Parathyroid adenoma (tissue), 2 donors: Measurements from ENCODE around the gene USP48.

Experiments used
- H2AFZ ChIP-seq: fragments of 300-600 bp; sonication (generic); one replicate; pipeline ENCODE4 v1.7.0; 2017; ENCODE audit warnings: antibody characterized with exemption, mild to moderate bottlenecking
- H3K27ac ChIP-seq: fragments of 300-600 bp; sonication (generic); one replicate; pipeline ENCODE4 v1.7.0; 2017
- H3K27me3 ChIP-seq: fragments of 300-600 bp; sonication (generic); one replicate; pipeline ENCODE4 v1.7.0; 2017; ENCODE audit warnings: low read length; ENCODE audit not compliant: control insufficient read depth, insufficient read depth
- H3K36me3 ChIP-seq: fragments of 300-600 bp; sonication (generic); one replicate; pipeline ENCODE4 v1.7.0; 2017; ENCODE audit warnings: low read length; ENCODE audit not compliant: control insufficient read depth, insufficient read depth
- H3K4me1 ChIP-seq: fragments of 300-600 bp; sonication (generic); one replicate; pipeline ENCODE4 v1.7.0; 2017; ENCODE audit warnings: control low read depth
- H3K4me2 ChIP-seq: fragments of 300-600 bp; sonication (generic); one replicate; pipeline ENCODE4 v1.7.0; 2017; ENCODE audit warnings: low read length
- H3K4me3 ChIP-seq: fragments of 300-600 bp; sonication (generic); one replicate; pipeline ENCODE4 v1.7.0; 2017; ENCODE audit warnings: low read depth, low read length
- H3K79me2 ChIP-seq: fragments of 300-600 bp; sonication (generic); one replicate; pipeline ENCODE4 v1.7.0; 2017; ENCODE audit warnings: control low read depth
- H3K9ac ChIP-seq: fragments of 300-600 bp; sonication (generic); one replicate; pipeline ENCODE4 v1.7.0; 2017; ENCODE audit warnings: mild to moderate bottlenecking
- H3K9me3 ChIP-seq: fragments of 300-600 bp; sonication (generic); one replicate; pipeline ENCODE4 v1.7.0; 2017; ENCODE audit warnings: low read length; ENCODE audit not compliant: control insufficient read depth
- TF ChIP-seq, protein P1 (sequence below): fragments of 300-600 bp; sonication (generic); IDR thresholded peaks from one replicate; pipeline ENCODE4 v1.7.0; 2017; ENCODE audit warnings: antibody characterized with exemption, mild to moderate bottlenecking
- donor health status: primary hyperparathyroidism.

The USP48 gene

DNA sequence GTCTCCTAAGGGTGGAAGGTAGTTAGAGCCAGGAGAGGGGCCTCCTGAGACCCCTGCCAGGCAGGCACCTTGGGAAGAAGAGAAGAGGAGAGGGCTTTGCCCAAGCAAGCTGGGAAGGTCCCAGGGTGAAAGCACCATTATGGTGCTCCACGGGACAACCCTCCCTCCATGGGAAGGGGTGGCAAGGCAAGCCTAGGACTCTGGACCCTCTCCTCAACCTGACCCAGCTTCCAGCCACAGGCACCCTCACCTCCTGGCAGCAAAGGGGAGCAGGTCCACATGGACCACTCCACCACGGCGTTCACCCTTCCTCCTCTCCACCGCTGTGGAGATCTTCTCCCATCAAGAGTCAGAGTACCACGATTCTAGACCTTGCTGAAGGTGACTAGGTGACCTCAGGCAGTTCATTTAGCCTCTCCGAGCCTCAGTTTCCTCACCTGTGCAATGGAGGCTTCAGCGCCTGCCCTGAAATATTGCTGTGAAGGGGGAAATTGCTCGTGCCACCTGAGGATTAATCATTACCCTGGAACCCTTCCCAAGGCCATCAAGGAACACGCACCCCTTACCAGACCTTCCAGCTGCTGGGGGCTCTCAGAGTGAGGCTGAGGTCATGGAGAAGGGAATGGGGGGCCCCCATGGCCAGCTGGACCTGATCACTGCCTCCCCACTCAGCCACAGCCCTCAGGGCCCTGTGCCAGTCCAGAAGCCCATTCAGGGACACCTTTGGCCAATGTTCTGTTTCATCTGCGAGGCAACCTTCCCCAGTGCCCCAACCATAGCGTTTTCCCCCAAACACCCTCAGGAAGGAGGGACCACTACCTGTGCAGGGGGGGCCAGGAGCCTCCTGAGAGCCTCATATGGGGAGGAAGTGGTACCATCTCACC is 115.4 kb downstream of the USP48 start:
- TF ChIP-seq, protein P1, sequence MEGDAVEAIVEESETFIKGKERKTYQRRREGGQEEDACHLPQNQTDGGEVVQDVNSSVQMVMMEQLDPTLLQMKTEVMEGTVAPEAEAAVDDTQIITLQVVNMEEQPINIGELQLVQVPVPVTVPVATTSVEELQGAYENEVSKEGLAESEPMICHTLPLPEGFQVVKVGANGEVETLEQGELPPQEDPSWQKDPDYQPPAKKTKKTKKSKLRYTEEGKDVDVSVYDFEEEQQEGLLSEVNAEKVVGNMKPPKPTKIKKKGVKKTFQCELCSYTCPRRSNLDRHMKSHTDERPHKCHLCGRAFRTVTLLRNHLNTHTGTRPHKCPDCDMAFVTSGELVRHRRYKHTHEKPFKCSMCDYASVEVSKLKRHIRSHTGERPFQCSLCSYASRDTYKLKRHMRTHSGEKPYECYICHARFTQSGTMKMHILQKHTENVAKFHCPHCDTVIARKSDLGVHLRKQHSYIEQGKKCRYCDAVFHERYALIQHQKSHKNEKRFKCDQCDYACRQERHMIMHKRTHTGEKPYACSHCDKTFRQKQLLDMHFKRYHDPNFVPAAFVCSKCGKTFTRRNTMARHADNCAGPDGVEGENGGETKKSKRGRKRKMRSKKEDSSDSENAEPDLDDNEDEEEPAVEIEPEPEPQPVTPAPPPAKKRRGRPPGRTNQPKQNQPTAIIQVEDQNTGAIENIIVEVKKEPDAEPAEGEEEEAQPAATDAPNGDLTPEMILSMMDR = no peak
- no peak overlapping the region for H3K27ac ChIP-seq
- H3K4me1 ChIP-seq = no peaks in the 10 kb centered on the region
- H3K9me3 ChIP-seq = no peaks in the 10 kb centered on the region
- H3K79me2 ChIP-seq = no peaks in the 10 kb centered on the region
- H3K27me3 ChIP-seq = no peaks in the 10 kb centered on the region
- H3K9ac ChIP-seq = no peak overlapping the region
- H3K4me3 ChIP-seq = no peak overlapping the region
- no peak overlapping the region for H3K4me2 ChIP-seq
- H2AFZ ChIP-seq = no peak overlapping the region
- no peaks in the 10 kb centered on the region for H3K36me3 ChIP-seq

DNA sequence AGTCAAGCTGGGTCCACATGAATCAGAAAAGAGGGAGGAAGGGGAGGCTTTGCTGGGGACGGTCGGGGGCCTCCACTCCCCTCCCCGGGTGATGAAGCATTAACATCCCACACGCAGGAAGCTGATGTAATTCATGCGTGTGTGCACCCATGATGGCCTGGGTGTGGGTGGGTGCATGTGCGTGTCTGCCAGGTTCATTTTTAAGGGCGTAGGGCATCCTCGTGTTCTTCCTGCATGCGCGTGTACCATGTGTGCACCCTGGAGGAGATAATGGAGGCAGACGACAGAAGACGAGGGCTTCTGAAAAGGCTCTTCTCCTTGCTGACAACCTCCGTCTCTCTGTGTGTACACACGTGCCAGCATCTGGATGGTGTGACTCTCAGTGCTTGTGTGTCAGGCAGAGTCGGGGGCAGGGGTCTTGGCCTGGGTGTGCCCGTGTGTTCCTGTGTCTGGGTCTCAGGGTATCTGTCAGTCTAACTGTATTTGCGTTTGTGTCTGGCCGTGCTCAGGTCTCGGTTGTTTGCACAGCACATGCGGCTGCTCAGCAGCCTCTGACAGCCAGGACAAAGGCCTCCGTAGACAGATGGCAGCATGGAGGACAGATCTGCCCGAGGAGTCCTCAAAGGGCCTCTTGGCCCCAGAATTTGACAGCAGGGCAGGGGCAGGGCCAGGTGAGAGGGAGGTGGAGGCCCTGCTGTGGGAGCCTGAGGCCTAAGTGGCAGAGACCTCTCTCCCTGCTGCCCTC is 116.2 kb downstream of the USP48 start:
- Histone ChIP-seq H2AFZ (no peak overlapping the region), H3K9me3 (no peaks in the 10 kb centered on the region), H3K79me2 (no peaks in the 10 kb centered on the region), H3K4me1 (no peaks in the 10 kb centered on the region), H3K36me3 (no peaks in the 10 kb centered on the region), H3K9ac (no peak overlapping the region), H3K27ac (no peak overlapping the region), H3K27me3 (no peaks in the 10 kb centered on the region), H3K4me3 (no peak overlapping the region), H3K4me2 (no peak overlapping the region)
- TF ChIP-seq, protein P1 = no peak

DNA sequence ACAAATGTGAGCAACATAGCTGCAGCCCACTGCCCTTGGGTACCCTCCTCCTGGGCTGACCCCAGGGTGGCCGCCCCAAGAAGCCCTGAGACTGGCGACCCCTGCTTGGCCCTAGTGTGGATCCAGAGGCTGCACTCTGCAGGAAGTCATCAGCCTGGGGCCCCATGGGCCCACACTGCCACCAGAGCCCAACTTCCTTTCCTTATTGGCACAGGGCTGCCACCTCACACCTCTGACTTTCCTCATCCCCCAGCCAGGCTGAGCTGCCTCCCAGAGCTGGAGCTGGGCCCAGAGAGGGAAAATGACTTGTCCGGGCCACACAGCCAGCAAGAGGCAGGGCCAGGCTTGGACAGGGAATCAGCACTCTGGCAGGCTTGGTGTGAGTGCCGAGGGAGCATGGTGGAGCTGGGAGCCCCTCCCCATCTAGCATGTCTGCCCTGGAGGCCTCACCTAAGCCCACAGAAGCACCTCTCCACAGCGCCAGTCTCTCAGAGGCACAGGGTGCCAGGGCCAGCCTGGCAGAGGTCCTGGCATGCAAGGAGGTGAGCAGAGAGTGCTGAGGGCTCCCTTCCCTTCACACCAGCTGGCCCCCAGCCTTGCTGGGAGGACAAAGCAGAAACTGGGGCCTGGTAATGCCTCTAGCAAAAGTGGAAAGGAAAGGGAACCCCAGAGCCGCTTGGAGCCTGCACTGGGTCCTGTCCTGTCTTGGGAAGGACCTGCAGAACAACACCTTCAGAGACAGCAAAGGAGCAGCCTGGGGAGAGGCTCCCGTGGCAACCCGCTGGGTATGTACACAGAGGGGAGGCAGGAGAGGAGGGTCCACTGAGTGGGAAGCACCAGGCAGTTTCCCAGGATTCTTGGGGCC is 117.0 kb downstream of the USP48 start:
- H3K27me3 ChIP-seq = no peaks in the 10 kb centered on the region
- no peak overlapping the region for H3K27ac ChIP-seq
- no peaks in the 10 kb centered on the region for H3K9me3 ChIP-seq
- no peak overlapping the region for H3K9ac ChIP-seq
- TF ChIP-seq, protein P1 = no peak
- H2AFZ ChIP-seq = no peak overlapping the region
- H3K79me2 ChIP-seq = no peaks in the 10 kb centered on the region
- no peak overlapping the region for H3K4me2 ChIP-seq
- H3K4me3 ChIP-seq = no peak overlapping the region
- no peaks in the 10 kb centered on the region for H3K36me3 ChIP-seq
- no peaks in the 10 kb centered on the region for H3K4me1 ChIP-seq

DNA sequence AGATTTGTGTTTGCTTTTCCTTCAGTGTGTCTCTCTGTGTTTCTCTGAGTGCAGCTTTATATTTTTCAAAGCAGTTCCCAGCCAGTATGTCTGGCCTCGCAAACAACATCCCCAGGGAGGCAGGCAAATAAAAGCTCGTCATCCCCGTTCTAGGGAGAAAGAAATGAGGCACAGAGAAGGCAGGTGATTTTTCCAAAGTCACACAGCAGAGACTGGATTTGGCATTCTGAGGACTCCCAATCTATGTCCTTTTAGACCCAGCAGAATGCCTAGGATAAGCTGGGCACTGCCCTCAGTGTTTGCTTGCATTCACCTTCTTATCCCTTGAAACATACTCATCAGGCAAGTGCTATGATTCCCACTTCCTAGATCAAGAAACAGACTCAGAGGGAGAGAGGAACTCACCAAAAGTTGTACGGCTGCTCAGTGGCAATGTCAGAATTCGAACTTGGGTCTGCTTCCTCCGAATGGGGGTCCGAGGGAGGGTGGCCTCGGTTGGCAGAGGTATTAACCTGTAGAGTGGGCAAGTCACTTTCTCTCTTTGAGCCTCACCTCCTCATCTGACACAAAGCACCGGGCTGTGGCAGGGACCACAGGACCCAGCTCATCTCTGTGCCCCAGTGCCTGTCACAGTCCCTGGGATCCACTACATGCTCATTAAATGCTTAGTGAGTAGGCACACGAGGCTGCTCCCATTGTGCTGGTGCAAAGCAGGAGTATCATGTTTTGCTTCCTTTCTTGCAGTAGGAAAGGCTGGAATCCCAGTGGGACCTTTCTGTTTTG is 118.0 kb downstream of the USP48 start:
- no peaks in the 10 kb centered on the region for H3K27me3 ChIP-seq
- TF ChIP-seq, protein P1 = no peak
- no peak overlapping the region for H3K27ac ChIP-seq
- H3K9ac ChIP-seq = no peak overlapping the region
- H3K9me3 ChIP-seq = no peaks in the 10 kb centered on the region
- H3K4me3 ChIP-seq = no peak overlapping the region
- H3K4me2 ChIP-seq = no peak overlapping the region
- no peaks in the 10 kb centered on the region for H3K4me1 ChIP-seq
- no peaks in the 10 kb centered on the region for H3K79me2 ChIP-seq
- H3K36me3 ChIP-seq = no peaks in the 10 kb centered on the region
- no peak overlapping the region for H2AFZ ChIP-seq
